GM15510 (cell line): ENCODE data around the gene POU2AF3.

Source experiments
- POLR2A ChIP-seq: IDR thresholded peaks from 3 replicates; pipeline ENCODE4 v1.6.1; 2011; ENCODE audit warnings: borderline replicate concordance; ENCODE audit not compliant: insufficient read length; ENCODE audit errors: extremely low read depth

The POU2AF3 gene

DNA sequence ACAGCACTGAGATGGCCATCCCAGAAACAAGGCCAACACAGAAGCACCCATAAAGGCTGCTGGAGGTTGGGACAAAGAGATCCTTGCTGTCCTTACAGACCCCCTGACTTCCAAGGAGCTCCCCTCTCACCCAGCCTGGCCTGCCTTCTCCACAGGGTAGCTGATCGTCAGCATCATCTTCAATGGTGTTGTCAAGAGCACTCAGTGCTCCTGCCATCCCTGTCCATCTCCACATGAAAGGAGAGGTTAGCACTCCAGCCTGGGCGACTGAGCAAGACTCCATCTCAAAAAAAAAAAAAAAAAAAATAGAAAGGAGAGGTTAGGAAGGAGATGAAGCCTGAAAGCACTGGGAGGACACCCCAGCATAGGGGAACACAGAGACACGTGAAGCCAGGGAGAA lies 2.1 kb upstream of the POU2AF3 start:
- no peak for TF ChIP-seq POLR2A

DNA sequence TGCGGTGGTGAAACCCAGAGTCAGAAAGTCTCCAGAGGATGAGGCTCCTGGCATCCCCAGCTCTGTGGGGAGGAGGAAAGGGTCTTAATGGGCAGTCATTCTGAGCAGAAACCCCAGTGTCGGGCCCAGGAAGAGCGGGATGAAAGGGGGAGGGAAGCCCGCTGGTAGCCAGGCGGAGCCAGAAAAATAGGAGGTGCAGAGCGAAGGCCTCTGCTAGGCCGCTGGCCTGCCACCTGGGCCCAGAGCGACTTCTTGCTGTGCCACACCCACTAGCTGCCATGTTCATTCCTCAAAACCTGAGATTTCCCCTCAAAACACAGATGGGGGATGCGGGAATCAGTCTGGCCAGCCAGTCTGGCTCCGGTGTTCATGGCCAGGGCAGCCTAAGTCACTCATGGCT lies 650 bp upstream of the POU2AF3 start:
- TF ChIP-seq POLR2A: no peak

DNA sequence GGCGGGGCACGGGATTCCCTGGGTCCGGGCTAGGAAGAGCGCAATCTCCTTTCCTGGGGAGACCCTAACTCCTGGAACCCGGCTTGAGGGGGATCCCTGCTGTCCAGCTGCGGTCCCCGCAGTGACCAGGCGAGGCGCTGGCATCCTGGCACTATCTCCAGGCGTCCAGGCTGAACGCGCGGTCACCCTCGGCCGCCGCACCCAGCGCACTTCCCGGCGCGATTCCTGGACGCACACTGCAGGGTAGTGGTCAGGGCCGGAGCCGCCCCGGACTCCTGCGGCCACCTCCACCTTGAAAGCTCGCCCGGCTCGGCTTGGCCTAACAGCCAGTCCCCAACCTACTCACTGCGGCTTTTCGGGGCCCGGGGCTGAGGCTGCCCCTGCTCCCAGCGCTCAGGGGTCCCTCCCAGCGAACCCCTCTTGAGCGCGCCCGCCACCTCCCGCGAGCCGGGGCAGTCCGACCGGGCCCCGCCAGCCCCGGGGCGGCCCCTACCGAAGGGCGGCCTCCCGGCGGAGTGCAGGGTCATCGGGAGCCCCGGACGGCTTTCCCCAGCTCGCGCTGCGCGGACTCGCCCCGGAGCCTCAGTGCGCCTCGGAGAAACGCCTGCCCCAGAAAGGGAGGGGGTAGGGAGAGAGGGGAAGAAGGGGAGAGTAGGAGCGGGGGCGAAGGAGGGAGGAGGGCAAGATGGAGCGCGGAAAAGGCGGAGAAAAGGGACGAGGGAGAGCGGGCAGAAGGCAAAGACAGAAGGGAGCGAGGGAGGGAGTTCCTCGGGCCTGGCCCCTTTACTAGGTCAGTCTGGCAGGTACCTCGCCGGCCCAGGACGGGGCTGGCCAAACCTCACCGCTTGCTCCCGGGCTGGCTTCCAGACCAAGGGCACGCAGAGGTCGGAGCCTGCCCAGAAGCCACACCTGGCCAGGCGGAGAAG lies 1.0 kb downstream of the POU2AF3 start:
- no peak for TF ChIP-seq POLR2A

DNA sequence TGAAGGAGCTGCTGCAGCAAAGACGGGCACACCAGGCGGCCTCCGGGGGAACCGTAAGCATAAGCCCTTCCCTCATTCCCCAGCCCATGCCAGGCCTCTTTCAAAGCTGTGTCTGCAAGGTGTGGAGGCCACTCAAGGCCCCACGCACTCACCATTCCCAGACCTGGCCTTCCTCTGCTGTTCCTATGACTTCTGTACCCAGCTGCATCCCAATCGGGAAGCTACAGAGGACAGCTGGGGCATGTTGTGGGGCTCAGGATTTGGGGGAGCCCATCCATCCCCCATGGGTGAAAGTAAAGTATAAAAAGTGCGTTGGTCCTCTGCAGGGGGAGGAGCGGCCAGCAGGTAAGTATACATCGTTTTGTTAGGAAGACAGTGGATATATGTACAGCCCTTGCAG lies 2.2 kb downstream of the POU2AF3 start:
- no peak for TF ChIP-seq POLR2A

DNA sequence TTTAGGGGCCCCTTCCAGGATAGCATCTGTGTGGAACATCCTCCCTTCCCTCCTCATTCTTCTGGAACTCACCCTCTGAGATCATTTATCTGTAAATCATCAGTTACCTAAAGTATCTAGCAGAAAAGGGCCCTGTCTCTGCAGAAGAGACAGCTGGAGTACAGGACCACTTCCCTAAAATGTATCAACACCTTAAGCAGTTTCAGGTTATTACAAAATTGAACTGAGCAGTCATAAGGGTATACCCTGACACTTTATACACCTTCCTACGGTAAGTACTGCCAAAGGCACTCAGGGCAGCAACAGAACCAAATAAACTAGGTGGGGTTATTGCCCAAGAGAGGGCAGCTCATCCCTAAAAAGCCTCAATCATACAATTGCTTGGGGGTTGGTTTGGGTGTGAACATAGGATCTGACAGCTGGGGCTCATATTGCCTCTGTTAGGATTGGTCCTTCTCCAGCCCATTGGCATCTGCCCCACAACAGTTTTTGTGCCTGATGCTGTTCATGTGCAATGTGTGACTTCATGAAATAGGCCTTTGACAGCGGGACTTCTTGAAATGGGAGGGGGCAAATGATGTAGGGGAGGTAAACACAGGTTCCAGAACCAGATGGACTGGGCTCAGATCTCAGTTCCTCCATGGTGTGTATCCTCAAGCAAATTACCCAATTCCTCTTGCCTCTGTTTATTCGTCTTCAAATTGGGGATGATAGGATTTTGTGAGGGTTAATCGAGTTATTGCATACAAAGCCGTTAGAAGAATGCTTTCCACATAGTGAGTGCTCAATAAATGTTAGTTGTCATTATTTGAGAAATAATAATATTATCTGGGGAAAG lies 2.9 kb downstream of the POU2AF3 start:
- no peak for TF ChIP-seq POLR2A

DNA sequence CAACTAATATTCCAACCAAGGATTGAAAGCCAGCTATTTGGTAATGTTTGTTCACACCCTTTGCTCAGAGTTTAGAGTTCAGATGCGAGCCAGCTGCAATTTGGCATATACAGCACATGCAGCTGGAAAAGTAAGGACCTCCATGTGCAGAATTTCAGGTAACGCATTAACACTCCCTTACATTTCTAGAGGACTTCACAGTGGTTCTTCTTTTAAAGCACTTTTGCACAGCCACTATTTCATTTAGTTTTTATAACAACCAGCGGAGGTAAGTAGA lies 3.4 kb downstream of the POU2AF3 start:
- no peak for TF ChIP-seq POLR2A

DNA sequence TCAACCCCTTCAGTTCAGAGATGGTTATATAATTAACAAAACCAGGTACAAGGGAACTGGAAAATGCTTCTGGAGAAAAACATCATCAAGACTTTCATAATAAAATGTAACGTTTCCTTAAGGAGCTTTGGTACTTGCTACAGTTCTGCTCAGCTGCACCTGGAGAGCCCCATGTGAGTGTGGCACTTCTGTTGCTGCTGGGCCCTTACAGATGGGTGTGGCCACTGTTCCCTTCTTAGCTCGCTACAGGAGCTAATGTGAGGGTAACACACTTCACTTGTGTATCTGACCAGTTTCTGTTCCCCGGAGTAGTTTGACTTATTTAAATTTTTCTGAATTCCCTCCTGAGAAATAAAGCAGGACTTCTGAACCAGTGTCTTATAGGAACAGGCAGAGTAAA lies 4.0 kb downstream of the POU2AF3 start:
- no peak for TF ChIP-seq POLR2A

DNA sequence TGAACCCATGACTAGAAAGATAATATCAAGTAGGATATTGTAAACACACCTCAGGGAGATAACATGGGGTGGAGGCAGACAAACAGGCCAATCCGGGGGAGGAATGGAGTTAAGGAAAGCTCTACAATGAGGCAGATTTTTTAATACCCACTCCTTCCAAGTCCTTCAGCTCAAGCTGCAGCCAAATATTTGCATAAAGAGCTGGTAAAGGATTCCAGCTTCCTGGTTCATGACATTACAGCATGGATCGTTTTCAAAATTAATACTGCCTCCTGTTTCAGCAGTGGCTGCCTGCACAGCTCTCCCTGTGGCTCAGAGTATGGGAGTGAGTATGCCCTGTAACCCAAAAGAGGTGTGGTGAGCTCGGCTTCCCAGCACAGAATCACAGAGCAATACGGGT lies 5.1 kb downstream of the POU2AF3 start:
- TF ChIP-seq POLR2A: no peak

DNA sequence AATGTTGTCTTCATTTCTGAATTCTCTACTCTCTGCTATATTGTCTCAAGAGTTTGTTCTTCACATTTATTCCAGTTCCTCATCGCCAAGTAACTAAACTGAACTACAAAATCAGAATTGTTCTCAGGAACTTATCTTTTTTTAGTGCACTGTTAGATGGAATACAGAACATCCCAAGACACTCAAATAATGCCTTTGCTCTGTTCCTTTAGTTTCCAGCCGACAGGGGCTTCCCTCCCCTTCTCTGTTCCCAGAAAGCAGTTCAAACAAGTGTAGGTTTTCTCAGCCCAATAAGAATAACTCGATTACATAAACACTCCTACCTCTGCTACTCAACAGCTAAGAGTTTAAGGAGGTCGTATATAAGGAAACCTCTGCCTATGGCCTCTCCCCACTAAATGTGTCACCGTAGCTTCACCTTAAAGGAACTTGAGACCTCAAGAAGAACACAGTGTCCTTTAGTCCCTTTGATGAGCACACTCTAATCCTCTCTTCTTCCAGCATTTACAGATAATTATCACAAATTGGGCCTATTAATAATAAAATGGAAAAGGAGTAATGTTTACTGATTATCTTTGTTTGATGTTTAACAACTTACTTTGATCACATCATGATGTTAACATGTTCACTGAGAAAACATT lies 6.9 kb downstream of the POU2AF3 start:
- no peak for TF ChIP-seq POLR2A

DNA sequence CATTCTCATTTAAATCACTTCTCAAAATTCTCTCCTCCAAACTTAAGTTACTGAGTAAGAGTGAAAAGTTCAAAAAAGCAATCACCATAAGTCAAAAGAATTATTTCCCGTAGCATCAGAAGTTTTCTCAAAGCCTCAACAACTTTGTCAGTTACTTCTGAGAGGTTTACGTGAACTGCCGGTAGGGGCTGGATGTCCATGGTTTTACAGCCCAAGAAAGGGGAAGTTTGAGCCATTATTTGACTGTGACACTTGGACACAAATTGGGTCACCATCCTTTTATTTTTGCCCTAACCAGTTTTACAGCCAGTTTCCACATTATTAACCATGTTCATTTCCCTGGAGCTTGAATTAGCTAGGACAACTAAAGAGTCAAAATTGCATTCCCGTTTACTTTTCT lies 7.5 kb downstream of the POU2AF3 start:
- no peak for TF ChIP-seq POLR2A

DNA sequence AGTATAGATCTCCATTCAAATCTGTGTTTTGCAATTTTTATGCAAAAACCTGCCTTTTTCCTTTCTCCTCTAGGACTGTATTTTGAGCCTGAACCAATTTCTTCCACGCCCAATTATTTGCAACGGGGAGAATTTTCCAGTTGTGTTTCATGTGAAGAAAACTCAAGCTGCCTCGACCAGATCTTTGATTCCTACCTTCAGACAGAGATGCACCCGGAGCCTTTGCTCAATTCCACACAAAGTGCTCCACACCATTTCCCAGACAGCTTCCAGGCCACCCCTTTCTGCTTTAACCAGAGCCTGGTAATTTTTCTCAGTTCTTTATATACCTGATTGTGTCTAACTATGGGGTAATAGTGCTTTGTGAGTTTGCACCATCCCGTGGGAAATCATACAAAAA lies 8.0 kb downstream of the POU2AF3 start:
- no peak for TF ChIP-seq POLR2A

DNA sequence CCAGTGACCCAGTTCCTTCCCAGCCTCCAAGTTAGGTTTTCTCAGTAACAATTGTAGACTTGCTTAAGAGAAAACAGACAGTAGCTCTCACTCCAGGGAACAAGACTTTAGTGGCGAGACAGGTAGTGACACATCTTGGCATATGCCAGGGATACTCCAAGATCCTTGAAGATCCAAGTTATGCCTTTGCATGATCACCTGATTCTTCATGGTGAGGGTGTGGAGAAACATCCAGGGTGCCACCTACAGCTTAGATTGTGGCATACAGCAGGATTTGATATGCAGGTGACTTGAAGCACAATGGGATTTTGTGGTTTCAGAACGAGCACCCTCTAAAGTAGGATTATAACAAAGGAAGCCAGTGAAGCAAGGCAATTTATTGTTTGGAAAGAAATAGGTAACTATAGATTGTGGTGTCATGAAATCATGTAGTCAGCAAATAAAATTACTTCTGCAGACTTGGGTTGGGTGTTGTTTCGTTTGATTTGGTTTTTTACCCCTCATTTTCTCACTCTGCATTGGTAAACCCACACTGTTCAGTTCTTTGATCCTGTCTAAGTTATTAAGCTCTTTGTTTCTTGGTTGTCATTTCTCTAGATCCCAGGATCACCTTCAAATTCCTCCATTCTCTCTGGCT lies 9.2 kb downstream of the POU2AF3 start:
- no peak for TF ChIP-seq POLR2A

DNA sequence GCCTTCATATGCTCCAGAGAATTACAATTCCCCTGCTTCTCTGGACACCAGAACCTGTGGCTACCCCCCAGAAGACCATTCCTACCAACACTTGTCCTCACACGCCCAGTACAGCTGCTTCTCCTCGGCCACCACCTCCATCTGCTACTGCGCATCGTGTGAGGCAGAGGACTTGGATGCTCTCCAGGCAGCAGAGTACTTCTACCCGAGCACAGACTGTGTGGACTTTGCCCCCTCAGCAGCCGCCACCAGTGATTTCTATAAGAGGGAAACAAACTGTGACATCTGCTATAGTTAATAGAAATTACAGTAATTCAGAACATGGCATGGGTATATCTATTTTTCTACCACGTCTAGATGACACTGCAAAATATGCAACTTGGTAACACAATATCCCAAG lies 9.8 kb downstream of the POU2AF3 start:
- no peak for TF ChIP-seq POLR2A

DNA sequence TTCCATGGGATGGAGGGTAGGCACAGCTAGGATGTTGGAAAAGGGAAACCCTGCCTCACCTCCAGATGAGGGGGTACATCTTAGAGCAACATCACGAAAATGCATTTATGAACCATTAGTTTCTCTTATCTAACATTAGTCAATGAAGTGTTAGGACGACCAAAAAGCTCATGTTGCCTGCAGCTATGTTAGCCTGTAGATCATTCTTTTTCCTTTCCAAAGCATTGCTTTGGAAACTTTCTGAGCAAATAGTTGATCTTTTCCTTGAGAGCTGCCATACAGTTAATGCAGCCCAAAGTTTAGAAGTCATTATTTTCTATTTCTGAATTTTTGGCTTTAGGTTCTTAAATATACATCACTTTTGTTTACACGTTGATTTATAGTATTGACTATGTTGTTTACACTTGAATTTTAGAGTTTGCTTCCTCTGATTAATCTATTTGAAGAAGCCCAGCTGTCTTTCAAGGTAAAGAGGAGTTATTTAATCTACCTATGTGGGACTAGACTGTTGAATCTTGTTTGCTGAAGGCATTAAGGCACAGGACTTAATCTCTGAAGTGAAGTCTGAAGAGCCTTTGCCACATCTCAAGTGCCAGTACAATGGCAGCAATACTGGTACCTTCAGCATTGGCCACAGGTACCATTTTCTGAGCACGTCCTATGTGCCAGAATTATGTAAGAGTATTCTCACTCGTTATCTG lies 11.0 kb downstream of the POU2AF3 start:
- no peak for TF ChIP-seq POLR2A
